Measurements from ENCODE around the gene CLDN16. TPM values are rescaled to one million over a fixed set of nuclear protein-coding genes. Genes with fewer than 3 reads are reported as not detected.
A peak's percentile ranks its signal among the peaks of the same experiment; 100 is the strongest.

CLDN16 gene
- total and polyA plus RNA-seq, 5 donors = 0.05 TPM; not detected in 4

GRCh38 chr3:190360228-190360627, 27.7 kb upstream of the CLDN16 start:
- Histone ChIP-seq H3K4me1 (ENCODE audit: control insufficient read depth, insufficient read depth, low read length) (no peaks in the 10 kb centered on the region), H3K27me3 (ENCODE audit: control insufficient read depth, insufficient read depth) (no peaks in the 10 kb centered on the region), H3K4me3 (ENCODE audit: low read length) (no peak overlapping the region), H3K27ac (ENCODE audit: low read length) (no peak overlapping the region), H3K9me3 (ENCODE audit: control insufficient read depth, low read length) (no peaks in the 10 kb centered on the region)
- intact Hi-C loops (cut with DNase I) = no loop called here
- ATAC-seq = no peak
- WGBS = 78% methylated on average over 2 of the region's 2 CpGs
- DNase-seq = no peak

GRCh38 chr3:190361791-190362190, 26.2 kb upstream of the CLDN16 start:
- intact Hi-C loops (cut with DNase I) = no loop called here

GRCh38 chr3:190362258-190362657, 25.7 kb upstream of the CLDN16 start:
- Histone ChIP-seq H3K27ac (ENCODE audit: low read length) (no peak overlapping the region), H3K4me3 (ENCODE audit: low read length) (no peak overlapping the region), H3K4me1 (ENCODE audit: control insufficient read depth, insufficient read depth, low read length) (no peaks in the 10 kb centered on the region), H3K27me3 (ENCODE audit: control insufficient read depth, insufficient read depth) (no peaks in the 10 kb centered on the region), H3K9me3 (ENCODE audit: control insufficient read depth, low read length) (no peaks in the 10 kb centered on the region)
- intact Hi-C loops (cut with DNase I) = no loop called here
- DNase-seq (no peak), ATAC-seq (no peak)
- WGBS = 77% methylated on average over 9 of the region's 9 CpGs

More at GRCh38 chr3:190361791-190362190, 26.2 kb upstream of the CLDN16 start:
- WGBS = 84% methylated on average over 1 of the region's 1 CpG
- Histone ChIP-seq H3K9me3 (ENCODE audit: control insufficient read depth, low read length) (no peaks in the 10 kb centered on the region), H3K27ac (ENCODE audit: low read length) (no peak overlapping the region), H3K4me1 (ENCODE audit: control insufficient read depth, insufficient read depth, low read length) (no peaks in the 10 kb centered on the region), H3K27me3 (ENCODE audit: control insufficient read depth, insufficient read depth) (no peaks in the 10 kb centered on the region), H3K4me3 (ENCODE audit: low read length) (no peak overlapping the region)
- ATAC-seq = no peak
- peak in 1 of 3 donors; percentile 29 for DNase-seq

GRCh38 chr3:190366133-190366532, 21.8 kb upstream of the CLDN16 start:
- H3K9me3 ChIP-seq (ENCODE audit: control insufficient read depth, low read length) = no peaks in the 10 kb centered on the region
- DNase-seq (no peak), ATAC-seq (no peak)
- no peak overlapping the region for H3K27ac ChIP-seq (ENCODE audit: low read length)
- H3K4me3 ChIP-seq (ENCODE audit: low read length) = no peak overlapping the region
- intact Hi-C loops (cut with DNase I) = no loop called here
- H3K27me3 ChIP-seq (ENCODE audit: control insufficient read depth, insufficient read depth) = no peaks in the 10 kb centered on the region
- WGBS = 65% methylated on average over 2 of the region's 2 CpGs
- H3K4me1 ChIP-seq (ENCODE audit: control insufficient read depth, insufficient read depth, low read length) = no peaks in the 10 kb centered on the region

- intact Hi-C loops (cut with DNase I) = no loop called here
- Histone ChIP-seq H3K27me3 (ENCODE audit: control insufficient read depth, insufficient read depth) (no peaks in the 10 kb centered on the region), H3K4me1 (ENCODE audit: control insufficient read depth, insufficient read depth, low read length) (no peaks in the 10 kb centered on the region), H3K27ac (ENCODE audit: low read length) (no peak overlapping the region), H3K4me3 (ENCODE audit: low read length) (no peak overlapping the region), H3K9me3 (ENCODE audit: control insufficient read depth, low read length) (no peaks in the 10 kb centered on the region)
- DNase-seq = no peak
- ATAC-seq = no peak
Measured at GRCh38 chr3:190368881-190369280, 19.1 kb upstream of the CLDN16 start.

- H3K27ac ChIP-seq (ENCODE audit: low read length) = no peak overlapping the region
- ATAC-seq = no peak
- H3K27me3 ChIP-seq (ENCODE audit: control insufficient read depth, insufficient read depth) = no peaks in the 10 kb centered on the region
- no peaks in the 10 kb centered on the region for H3K9me3 ChIP-seq (ENCODE audit: control insufficient read depth, low read length)
- H3K4me3 ChIP-seq (ENCODE audit: low read length) = no peak overlapping the region
- intact Hi-C loops (cut with DNase I) = no loop called here
- no peak for DNase-seq
- no peaks in the 10 kb centered on the region for H3K4me1 ChIP-seq (ENCODE audit: control insufficient read depth, insufficient read depth, low read length)
- WGBS = 69% methylated on average over 5 of the region's 5 CpGs
Measured at GRCh38 chr3:190369668-190370295, 18.2 kb upstream of the CLDN16 start.

GRCh38 chr3:190370369-190370768, 17.6 kb upstream of the CLDN16 start:
- Histone ChIP-seq H3K4me1 (ENCODE audit: control insufficient read depth, insufficient read depth, low read length) (no peaks in the 10 kb centered on the region), H3K4me3 (ENCODE audit: low read length) (no peak overlapping the region), H3K9me3 (ENCODE audit: control insufficient read depth, low read length) (no peaks in the 10 kb centered on the region), H3K27me3 (ENCODE audit: control insufficient read depth, insufficient read depth) (no peaks in the 10 kb centered on the region), H3K27ac (ENCODE audit: low read length) (no peak overlapping the region)
- WGBS = 87% methylated on average over 2 of the region's 2 CpGs
- intact Hi-C loops (cut with DNase I) = no loop called here
- DNase-seq (no peak), ATAC-seq (no peak)

- DNase-seq (no peak), ATAC-seq (no peak)
- Histone ChIP-seq H3K27me3 (ENCODE audit: control insufficient read depth, insufficient read depth) (no peaks in the 10 kb centered on the region), H3K4me1 (ENCODE audit: control insufficient read depth, insufficient read depth, low read length) (no peaks in the 10 kb centered on the region), H3K27ac (ENCODE audit: low read length) (no peak overlapping the region), H3K9me3 (ENCODE audit: control insufficient read depth, low read length) (no peaks in the 10 kb centered on the region), H3K4me3 (ENCODE audit: low read length) (no peak overlapping the region)
- 66% methylated on average over 2 of the region's 2 CpGs for WGBS
- intact Hi-C loops (cut with DNase I) = no loop called here
Measured at GRCh38 chr3:190371152-190371551, 16.8 kb upstream of the CLDN16 start.

- H3K4me3 ChIP-seq (ENCODE audit: low read length) = no peak overlapping the region
- DNase-seq (no peak), ATAC-seq (no peak)
- intact Hi-C loops (cut with DNase I) = no loop called here
- H3K27me3 ChIP-seq (ENCODE audit: control insufficient read depth, insufficient read depth) = no peaks in the 10 kb centered on the region
- H3K4me1 ChIP-seq (ENCODE audit: control insufficient read depth, insufficient read depth, low read length) = no peaks in the 10 kb centered on the region
- H3K27ac ChIP-seq (ENCODE audit: low read length) = no peak overlapping the region
- no peaks in the 10 kb centered on the region for H3K9me3 ChIP-seq (ENCODE audit: control insufficient read depth, low read length)
Measured at GRCh38 chr3:190375246-190375645, 12.7 kb upstream of the CLDN16 start.

- no peaks in the 10 kb centered on the region for H3K4me1 ChIP-seq (ENCODE audit: control insufficient read depth, insufficient read depth, low read length)
- no peaks in the 10 kb centered on the region for H3K9me3 ChIP-seq (ENCODE audit: control insufficient read depth, low read length)
- no peak for ATAC-seq
- DNase-seq = no peak
- intact Hi-C loops (cut with DNase I) = no loop called here
- no peaks in the 10 kb centered on the region for H3K27me3 ChIP-seq (ENCODE audit: control insufficient read depth, insufficient read depth)
- H3K4me3 ChIP-seq (ENCODE audit: low read length) = no peak overlapping the region
- no peak overlapping the region for H3K27ac ChIP-seq (ENCODE audit: low read length)
- 66% methylated on average over 3 of the region's 3 CpGs for WGBS
Measured at GRCh38 chr3:190375671-190376070, 12.3 kb upstream of the CLDN16 start.

- Histone ChIP-seq H3K9me3 (ENCODE audit: control insufficient read depth, low read length) (no peaks in the 10 kb centered on the region), H3K4me3 (ENCODE audit: low read length) (no peak overlapping the region), H3K4me1 (ENCODE audit: control insufficient read depth, insufficient read depth, low read length) (no peaks in the 10 kb centered on the region), H3K27me3 (ENCODE audit: control insufficient read depth, insufficient read depth) (no peaks in the 10 kb centered on the region), H3K27ac (ENCODE audit: low read length) (no peak overlapping the region)
- WGBS = 78% methylated on average over 6 of the region's 6 CpGs
- no peak for DNase-seq
- ATAC-seq = no peak
- intact Hi-C loops (cut with DNase I) = no loop called here
Measured at GRCh38 chr3:190378240-190378891, 9.6 kb upstream of the CLDN16 start.

GRCh38 chr3:190380184-190380583, 7.8 kb upstream of the CLDN16 start:
- ATAC-seq (no peak), DNase-seq (no peak)
- H3K27ac ChIP-seq (ENCODE audit: low read length) = no peak overlapping the region
- intact Hi-C loops (cut with DNase I) = loop anchor here in 1 of 4 donors (5.0 kb wide), 1 partner anchor 153 kb away; no protein-coding TSS in a partner anchor
- no peaks in the 10 kb centered on the region for H3K27me3 ChIP-seq (ENCODE audit: control insufficient read depth, insufficient read depth)
- H3K4me3 ChIP-seq (ENCODE audit: low read length) = no peak overlapping the region
- no peaks in the 10 kb centered on the region for H3K9me3 ChIP-seq (ENCODE audit: control insufficient read depth, low read length)
- H3K4me1 ChIP-seq (ENCODE audit: control insufficient read depth, insufficient read depth, low read length) = no peaks in the 10 kb centered on the region
